ENCODE results near the gene GPA33. TPM values are rescaled to one million over a fixed set of nuclear protein-coding genes. Genes with fewer than 3 reads are reported as not detected.

Gene GPA33
- total RNA-seq, 1 experiment from 2014 or later = not detected

- no peak overlapping the region for H3K4me3 Mint-ChIP-seq
- H3K79me1 ChIP-seq (ENCODE audit: insufficient read depth, low read depth, low read length, poor library complexity, severe bottlenecking) = no peaks in the 10 kb centered on the region
- H3T11ph ChIP-seq (ENCODE audit: low read length) = no peak overlapping the region
- H2BK20ac ChIP-seq (ENCODE audit: low read depth, low read length, poor library complexity, severe bottlenecking) = no peak overlapping the region
- H3K56ac ChIP-seq (ENCODE audit: insufficient read length, low read depth, low read length) = no peak overlapping the region
- no peaks in the 10 kb centered on the region for H4K20me1 ChIP-seq (ENCODE audit: control insufficient read depth, insufficient read depth, insufficient read length)
- no peak overlapping the region for H2BK12ac ChIP-seq (ENCODE audit: insufficient read length, low read depth, low read length)
- peaks cover 0 to 3% (median 0%) of the 10 kb centered on the region in 3 experiments; a peak in 1 of 7 replicates for H3K36me3 Mint-ChIP-seq (ENCODE audit: insufficient read depth in 1 of 3, low read depth in 3 of 3)
- H2BK5ac ChIP-seq (ENCODE audit: insufficient read length, low read length) = no peak overlapping the region
- H3K4me1 ChIP-seq (ENCODE audit: insufficient read depth, low read length) = 0 out of 2 replicates have a peak, but pooled peaks cover 2% of the 10 kb centered on the region
- H3K27me3 Mint-ChIP-seq (ENCODE audit: low read depth) = peaks cover 3% of the 10 kb centered on the region
- H3K27ac ChIP-seq (ENCODE audit: insufficient read length, low read depth, low read length) = no peak overlapping the region
- H2AK5ac ChIP-seq (ENCODE audit: insufficient read length, low read length) = no peak overlapping the region
- H4K91ac ChIP-seq (ENCODE audit: insufficient read length, low read depth, low read length) = no peak overlapping the region
- no peaks in the 10 kb centered on the region for H3K79me2 ChIP-seq (ENCODE audit: insufficient read depth, low read length)
- no peaks in the 10 kb centered on the region; a peak in 2 of 5 replicates for H3K9me3 Mint-ChIP-seq
- H2AFZ ChIP-seq (ENCODE audit: low read length) = no peak overlapping the region
- H4K8ac ChIP-seq (replicated peaks; ENCODE audit: insufficient read length, low read depth, low read length) = no peak overlapping the region
- H3K27ac Mint-ChIP-seq = no peak overlapping the region
- H3K9ac ChIP-seq (ENCODE audit: extremely low read depth, insufficient read length, low read length) = no peak overlapping the region
- no peak overlapping the region for H2BK15ac ChIP-seq (ENCODE audit: low read depth, low read length)
- no peak overlapping the region for H3K4me2 ChIP-seq (ENCODE audit: insufficient read depth, insufficient read length, low read length)
- H4K5ac ChIP-seq (ENCODE audit: insufficient read length, low read depth, low read length) = no peak overlapping the region
- H3K23me2 ChIP-seq (ENCODE audit: insufficient read length, low read depth, low read length, poor library complexity, severe bottlenecking) = no peaks in the 10 kb centered on the region
- no peak for DNase-seq
- H3K23ac ChIP-seq (ENCODE audit: insufficient read length, low read depth, low read length) = no peak overlapping the region
- H2BK120ac ChIP-seq (ENCODE audit: low read depth, low read length, poor library complexity, severe bottlenecking) = no peak overlapping the region
- H3K14ac ChIP-seq (ENCODE audit: insufficient read depth, low read length) = no peak overlapping the region
- no peak for TF ChIP-seq CTCF (conservative IDR thresholded peaks at IDR 0.05)
- no peak overlapping the region for H3K4ac ChIP-seq (ENCODE audit: low read depth, low read length)
- H3K27me3 ChIP-seq (ENCODE audit: insufficient read depth, low read length) = no peaks in the 10 kb centered on the region
- H3K18ac ChIP-seq (ENCODE audit: insufficient read length, low read depth, low read length) = no peak overlapping the region
- H3K9me3 ChIP-seq (ENCODE audit: control insufficient read depth, low read depth, low read length) = no peaks in the 10 kb centered on the region
- peaks cover 23 to 24% of the 10 kb centered on the region in 2 experiments for H3K4me1 Mint-ChIP-seq
These were observed 24.5 kb upstream of the GPA33 start for GRCh38 chr1:167114725-167115124.
